Iris pigment epithelial cell (primary cell): ENCODE data around the gene PALM3.
"Not testable (repeated sequence)": the region's sequence is repeated elsewhere in the genome, so short reads cannot be mapped to it uniquely, and the experiment has no call there.

Experiments
- DNase-seq: peaks from one replicate; pipeline ENCODE4 v3.0.0-alpha.2; 2011; ENCODE audit warnings: low read depth

Gene PALM3

GRCh38 chr19:14030997-14031718 lies 30.7 kb downstream of the PALM3 start:
- no peak for DNase-seq

- DNase-seq = no peak
Measured at GRCh38 chr19:14028901-14029300, 33.0 kb downstream of the PALM3 start.

- DNase-seq = no peak
Measured at GRCh38 chr19:14027856-14028450, 33.9 kb downstream of the PALM3 start, which contains the start of gene RLN3. Gene RLN3, plus strand, starts transcription at chr19:14028148. Its CDS starts 57 bp downstream, at chr19:14028205.

- not testable (repeated sequence) for DNase-seq
Measured at GRCh38 chr19:14026652-14027192, 35.2 kb downstream of the PALM3 start.

- DNase-seq = peak; percentile 50
Measured at GRCh38 chr19:14023404-14024235, 38.3 kb downstream of the PALM3 start.

GRCh38 chr19:14022469-14022868 lies 39.4 kb downstream of the PALM3 start:
- peak; percentile 67 for DNase-seq

- DNase-seq = no peak
Measured at GRCh38 chr19:14021474-14021873, 40.4 kb downstream of the PALM3 start.

- DNase-seq = not testable (repeated sequence)
Measured at GRCh38 chr19:14019739-14020138, 42.1 kb downstream of the PALM3 start.

GRCh38 chr19:14019100-14019499 lies 42.8 kb downstream of the PALM3 start:
- DNase-seq = no peak

GRCh38 chr19:14015524-14016035 lies 46.3 kb downstream of the PALM3 start:
- no peak for DNase-seq

- no peak for DNase-seq
Measured at GRCh38 chr19:14012378-14012915, 49.4 kb downstream of the PALM3 start.

- peak; percentile 32 for DNase-seq
Measured at GRCh38 chr19:14006766-14007562, 54.9 kb downstream of the PALM3 start.

GRCh38 chr19:14006085-14006765 lies 55.7 kb downstream of the PALM3 start, which contains the start of gene RFX1:
Gene RFX1, minus strand, starts transcription at chr19:14006320. Its CDS starts 12,477 bp downstream, at chr19:13993843.
- DNase-seq = peak; percentile 100

GRCh38 chr19:14005349-14006084 lies 56.4 kb downstream of the PALM3 start:
- DNase-seq = peak; percentile 85

- DNase-seq = no peak
Measured at GRCh38 chr19:14004619-14005348, 57.1 kb downstream of the PALM3 start.
